ENCODE measurements around the gene PRR18. TPM values are rescaled to one million over a fixed set of nuclear protein-coding genes. Genes with fewer than 3 reads are reported as not detected.

PRR18 gene
- total RNA-seq, 2 experiments from 2014 or later: 0.11 TPM; not detected in 1

DNA sequence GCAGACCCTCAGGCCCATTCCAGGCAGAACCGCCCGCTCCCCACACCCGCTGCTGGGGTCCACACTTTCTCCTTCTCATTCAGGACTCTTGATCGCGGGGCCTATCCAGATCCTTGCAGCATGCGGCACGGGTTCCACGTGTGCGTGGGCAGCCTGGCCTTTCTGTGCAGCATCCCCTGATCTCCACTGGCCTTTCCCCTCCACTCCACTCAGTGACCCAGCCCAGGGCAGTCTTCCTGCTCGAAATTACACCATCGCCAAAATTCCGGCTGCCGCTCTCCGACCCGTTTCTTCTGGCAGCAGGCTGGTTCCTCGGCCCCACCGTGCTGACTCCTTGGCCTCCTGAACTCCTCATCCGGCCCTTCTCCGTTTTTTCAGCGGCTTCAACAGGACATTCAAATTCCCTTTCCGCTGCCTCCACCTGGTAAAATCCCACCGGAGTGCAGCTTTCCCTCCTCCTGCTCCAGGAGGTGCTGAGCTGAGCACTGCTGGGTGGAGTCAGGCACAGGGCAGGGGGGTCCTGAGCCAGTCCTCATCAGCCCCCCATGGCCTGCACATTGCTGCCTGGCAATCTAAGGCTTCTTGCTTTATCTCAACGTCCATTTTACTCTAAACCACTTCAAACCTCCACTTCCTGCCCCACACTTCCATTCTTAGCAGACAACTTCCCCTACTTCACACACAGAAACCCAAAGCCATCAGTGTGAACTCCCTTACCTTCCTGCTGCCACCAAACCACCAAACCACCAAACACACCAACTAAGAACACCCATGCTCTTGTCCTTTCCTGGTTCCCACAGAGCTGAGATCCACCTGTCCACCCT, 25.2 kb upstream of the PRR18 start:
- H3K27ac Mint-ChIP-seq: peak overlapping the region; percentile 55
- DNase-seq (peak; percentile 32), ATAC-seq (peak; percentile 85)
- ChIA-PET POLR2A (interaction anchor here (0.7 kb wide), 1 partner anchor 9 kb away, joined by 4 read pairs; the partner anchor contains the start of gene SFT2D1), CTCF (interaction anchor here (0.9 kb wide), 2 partner anchors 14 to 47 kb away, joined by 3 to 5 read pairs; no protein-coding TSS in a partner anchor)
- no peaks in the 10 kb centered on the region for H3K9me3 Mint-ChIP-seq (ENCODE audit: low read depth)
- H3K4me3 Mint-ChIP-seq: peak overlapping the region; percentile 15
- peaks cover 47% of the 10 kb centered on the region for H3K36me3 Mint-ChIP-seq (ENCODE audit: low read depth)
- no peaks in the 10 kb centered on the region for H3K27me3 Mint-ChIP-seq
- intact Hi-C loops (cut with DNase I, micrococcal nuclease): no loop called here
- peaks cover 55% of the 10 kb centered on the region for H3K4me1 Mint-ChIP-seq

- ATAC-seq (no peak), DNase-seq (no peak)
- H3K9me3 Mint-ChIP-seq (ENCODE audit: low read depth): no peaks in the 10 kb centered on the region
- CTCF ChIA-PET: interaction anchor here (0.5 kb wide), 1 partner anchor 657 kb away, joined by 3 read pairs; no protein-coding TSS in a partner anchor
- no peaks in the 10 kb centered on the region for H3K27me3 Mint-ChIP-seq
- no peak overlapping the region for H3K4me3 Mint-ChIP-seq
- H3K27ac Mint-ChIP-seq: no peak overlapping the region
- POLR2A ChIA-PET: no interaction called here
- H3K4me1 Mint-ChIP-seq: peaks cover 45% of the 10 kb centered on the region
- H3K36me3 Mint-ChIP-seq (ENCODE audit: low read depth): peaks cover 40% of the 10 kb centered on the region
- intact Hi-C loops (cut with DNase I, micrococcal nuclease): no loop called here
These were observed 23.6 kb upstream of the PRR18 start for GRCh38 chr6:166331503-166332415.

DNA sequence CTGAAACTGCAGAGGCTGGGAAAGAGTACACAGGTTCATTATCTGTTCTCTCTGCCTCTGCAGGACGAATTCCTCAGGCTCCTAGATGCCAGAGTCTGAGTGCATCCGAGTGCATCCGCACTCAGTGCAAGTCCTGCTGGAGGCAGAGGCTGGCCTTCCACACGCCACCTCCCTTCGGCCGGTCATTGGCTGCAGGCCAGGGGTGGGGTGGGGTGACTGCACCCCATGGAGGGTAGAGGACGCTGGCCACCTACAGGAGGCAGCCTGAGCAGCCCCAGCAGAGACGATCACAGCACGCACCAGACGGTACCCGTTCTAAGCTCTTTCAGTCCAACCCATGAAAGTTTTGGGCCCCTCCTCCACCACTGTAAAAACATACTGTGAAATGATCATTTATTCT, 22.4 kb upstream of the PRR18 start:
- Mint-ChIP-seq H3K27me3 (no peaks in the 10 kb centered on the region), H3K36me3 (ENCODE audit: low read depth) (peaks cover 36% of the 10 kb centered on the region), H3K9me3 (ENCODE audit: low read depth) (no peaks in the 10 kb centered on the region), H3K27ac (no peak overlapping the region), H3K4me1 (peaks cover 37% of the 10 kb centered on the region), H3K4me3 (no peak overlapping the region)
- no peak for ATAC-seq
- CTCF ChIA-PET: no interaction called here
- POLR2A ChIA-PET: no interaction called here
- no peak for DNase-seq
- intact Hi-C loops (cut with DNase I, micrococcal nuclease): no loop called here

DNA sequence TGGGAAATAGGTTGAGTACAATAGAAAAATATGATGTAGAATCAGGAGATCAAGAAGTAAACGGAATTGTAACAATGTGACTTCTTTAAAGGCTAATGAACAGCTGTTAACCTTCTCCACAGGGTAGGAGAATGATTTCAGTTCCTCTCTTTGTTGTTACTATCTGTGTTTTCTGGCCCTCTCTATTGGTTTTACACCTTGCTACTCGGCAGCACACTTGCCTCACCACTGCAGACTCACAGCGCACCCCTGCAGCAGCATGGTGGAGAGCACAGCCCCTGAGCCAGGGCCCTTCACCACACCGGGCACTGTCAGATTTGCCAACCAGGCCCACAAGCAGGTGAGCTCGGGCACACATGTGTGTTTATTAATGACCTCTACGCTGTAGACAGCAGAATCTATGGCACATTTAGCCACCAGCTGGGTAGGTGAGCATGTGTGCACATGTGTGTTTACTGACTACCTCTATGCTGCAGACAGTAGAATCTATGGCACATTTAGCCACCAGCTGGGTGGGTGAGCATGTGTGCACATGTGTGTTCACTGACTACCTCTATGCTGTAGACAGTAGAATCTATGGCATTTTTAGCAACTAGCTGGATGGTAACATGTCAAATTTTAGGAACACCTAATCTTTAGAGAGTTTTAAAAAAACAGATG, 17.3 kb upstream of the PRR18 start:
- CTCF ChIA-PET: interaction anchor here (0.7 to 0.9 kb wide), 2 partner anchors 12 kb away, joined by 3 to 4 read pairs; no protein-coding TSS in a partner anchor
- H3K36me3 Mint-ChIP-seq (ENCODE audit: low read depth): peaks cover 34% of the 10 kb centered on the region
- POLR2A ChIA-PET: no interaction called here
- H3K4me1 Mint-ChIP-seq: no peaks in the 10 kb centered on the region
- ATAC-seq: no peak
- no peak for DNase-seq
- intact Hi-C loops (cut with DNase I, micrococcal nuclease): no loop called here
- H3K27me3 Mint-ChIP-seq: no peaks in the 10 kb centered on the region
- H3K4me3 Mint-ChIP-seq: no peak overlapping the region
- H3K9me3 Mint-ChIP-seq (ENCODE audit: low read depth): no peaks in the 10 kb centered on the region
- no peak overlapping the region for H3K27ac Mint-ChIP-seq

GRCh38 chr6:166323395-166323794, 15.2 kb upstream of the PRR18 start:
- Mint-ChIP-seq H3K4me1 (no peaks in the 10 kb centered on the region), H3K9me3 (ENCODE audit: low read depth) (no peaks in the 10 kb centered on the region), H3K36me3 (ENCODE audit: low read depth) (peaks cover 28% of the 10 kb centered on the region), H3K27me3 (no peaks in the 10 kb centered on the region), H3K27ac (no peak overlapping the region), H3K4me3 (no peak overlapping the region)
- ChIA-PET CTCF (interaction anchor here (2.3 kb wide), 1 partner anchor 10 kb away, joined by 7 read pairs; no protein-coding TSS in a partner anchor), POLR2A (no interaction called here)
- intact Hi-C loops (cut with DNase I, micrococcal nuclease): no loop called here
- DNase-seq (no peak), ATAC-seq (no peak)

DNA sequence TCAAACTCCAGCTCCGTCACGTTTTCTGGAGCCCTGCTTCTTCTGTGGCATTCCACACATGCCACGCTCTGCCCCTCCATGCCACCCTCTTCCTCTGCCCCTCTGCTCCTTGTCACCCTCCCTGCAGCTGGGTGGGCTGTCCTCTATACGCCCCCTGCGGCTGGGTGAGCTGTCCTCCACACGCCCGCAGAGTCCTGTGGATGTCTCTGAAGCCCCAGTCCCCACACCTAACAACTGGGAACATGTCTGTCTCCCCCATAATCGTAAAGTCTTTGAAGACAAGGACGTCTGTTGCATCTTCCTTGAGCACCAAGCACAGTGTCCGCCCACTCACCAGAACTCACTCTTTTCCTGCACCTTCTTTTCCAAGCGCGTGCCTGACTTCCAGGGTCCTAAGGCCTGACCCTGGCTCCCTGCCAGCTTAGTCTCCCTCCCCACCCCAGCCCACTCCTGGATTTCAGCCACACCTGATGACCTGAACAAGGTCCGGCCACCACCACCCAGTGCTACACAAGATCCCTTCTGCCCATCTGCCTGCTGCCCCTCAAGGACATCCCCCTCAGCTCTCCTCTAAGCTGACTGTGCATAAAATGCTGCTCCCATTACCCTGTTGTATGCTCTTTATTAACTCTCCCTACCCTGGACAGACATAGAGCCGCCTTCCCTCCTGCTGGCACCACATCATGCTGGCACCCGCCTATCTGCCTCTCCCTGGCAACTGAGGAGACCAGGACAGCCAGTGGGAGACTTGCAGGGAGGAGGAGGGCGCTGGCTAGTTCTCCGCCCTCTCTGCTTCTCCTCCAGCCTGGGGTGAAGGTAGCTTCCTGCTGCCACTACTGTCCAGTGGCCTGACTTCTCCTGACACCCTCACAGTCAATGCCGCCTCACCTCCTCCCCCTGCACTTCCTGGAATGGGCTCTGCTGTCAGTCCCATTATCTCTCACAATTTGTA, 10.7 kb upstream of the PRR18 start:
- H3K27ac Mint-ChIP-seq: no peak overlapping the region
- no peaks in the 10 kb centered on the region for H3K9me3 Mint-ChIP-seq (ENCODE audit: low read depth)
- CTCF ChIA-PET: interaction anchor here (1.6 kb wide), 1 partner anchor 9 kb away, joined by 7 read pairs; no protein-coding TSS in a partner anchor
- H3K4me1 Mint-ChIP-seq: no peaks in the 10 kb centered on the region
- no peak for ATAC-seq
- intact Hi-C loops (cut with DNase I, micrococcal nuclease): loop anchor here in 1 of 2 experiments (10.0 kb wide), 1 partner anchor 306 kb away; the partner anchor contains the start of gene RPS6KA2
- no peaks in the 10 kb centered on the region for H3K27me3 Mint-ChIP-seq
- peaks cover 16% of the 10 kb centered on the region for H3K36me3 Mint-ChIP-seq (ENCODE audit: low read depth)
- no peak for DNase-seq
- POLR2A ChIA-PET: no interaction called here
- no peak overlapping the region for H3K4me3 Mint-ChIP-seq

GRCh38 chr6:166318227-166318626, 10.0 kb upstream of the PRR18 start:
- Mint-ChIP-seq H3K4me3 (no peak overlapping the region), H3K4me1 (no peaks in the 10 kb centered on the region), H3K9me3 (ENCODE audit: low read depth) (no peaks in the 10 kb centered on the region), H3K36me3 (ENCODE audit: low read depth) (peaks cover 13% of the 10 kb centered on the region), H3K27ac (no peak overlapping the region), H3K27me3 (no peaks in the 10 kb centered on the region)
- DNase-seq (no peak), ATAC-seq (no peak)
- POLR2A ChIA-PET: no interaction called here
- intact Hi-C loops (cut with DNase I, micrococcal nuclease): loop anchor here in 1 of 2 experiments (10.0 kb wide), 1 partner anchor 307 kb away; the partner anchor contains the start of gene RPS6KA2
- CTCF ChIA-PET: interaction anchor here (0.7 kb wide), 1 partner anchor 58 kb away, joined by 3 read pairs; no protein-coding TSS in a partner anchor

DNA sequence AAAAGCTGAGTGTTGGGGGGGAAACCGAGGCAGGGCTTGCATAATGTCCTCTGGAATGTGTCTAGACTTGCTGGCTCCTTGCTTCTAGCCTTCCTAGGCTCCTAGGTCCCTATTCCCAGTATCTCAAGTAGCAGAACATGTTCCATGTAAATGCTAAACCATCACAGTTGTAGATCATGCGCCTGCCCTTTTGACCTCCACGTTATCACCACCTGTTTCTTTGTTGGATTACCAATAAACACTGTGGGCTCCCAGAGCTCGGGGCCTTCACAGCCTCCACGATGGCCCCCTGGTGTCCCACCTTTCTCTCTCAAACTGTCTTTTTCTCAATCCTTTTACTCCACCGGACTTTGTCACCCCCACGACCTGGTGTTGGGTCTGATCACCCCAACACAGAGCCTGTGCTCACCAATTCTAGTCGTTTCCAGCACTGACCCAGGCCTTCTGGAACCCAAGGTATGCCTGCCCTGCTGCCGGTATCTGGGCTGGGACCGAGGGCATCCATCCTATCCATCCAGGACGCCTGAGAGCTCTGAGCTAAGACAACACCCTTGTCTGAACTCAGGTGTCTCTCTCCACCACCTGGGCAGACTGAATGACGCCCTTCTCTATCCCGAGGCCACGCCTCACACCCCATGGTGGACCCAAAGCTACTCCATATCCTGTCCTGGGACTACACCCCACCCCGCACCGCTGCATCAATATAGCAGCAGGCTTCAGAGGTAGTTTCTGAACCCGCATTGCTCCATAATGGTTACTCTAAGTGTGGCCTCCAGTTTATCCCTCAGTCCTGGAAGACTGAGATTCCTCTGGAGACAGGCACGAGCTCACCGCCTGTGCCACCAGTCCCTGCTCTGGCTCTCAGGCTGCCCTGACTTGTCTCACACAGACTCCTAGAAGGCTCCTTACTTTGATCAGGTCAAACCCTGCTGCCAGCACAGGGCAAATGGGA, 9.3 kb upstream of the PRR18 start:
- Mint-ChIP-seq H3K4me3 (no peak overlapping the region), H3K27ac (no peak overlapping the region), H3K4me1 (no peaks in the 10 kb centered on the region), H3K27me3 (no peaks in the 10 kb centered on the region), H3K36me3 (ENCODE audit: low read depth) (peaks cover 8% of the 10 kb centered on the region), H3K9me3 (ENCODE audit: low read depth) (no peaks in the 10 kb centered on the region)
- ChIA-PET CTCF (interaction anchor here (0.6 to 0.7 kb wide), 4 partner anchors 59 to 83 kb away, joined by 3 read pairs; no protein-coding TSS in a partner anchor), POLR2A (no interaction called here)
- intact Hi-C loops (cut with DNase I, micrococcal nuclease): loop anchor here in 1 of 2 experiments (10.0 kb wide), 1 partner anchor 307 kb away; the partner anchor contains the start of gene RPS6KA2
- no peak for ATAC-seq
- no peak for DNase-seq

- H3K36me3 Mint-ChIP-seq (ENCODE audit: low read depth): no peaks in the 10 kb centered on the region
- no peak overlapping the region for H3K27ac Mint-ChIP-seq
- H3K27me3 Mint-ChIP-seq: no peaks in the 10 kb centered on the region
- no peak for DNase-seq
- ATAC-seq: no peak
- H3K4me1 Mint-ChIP-seq: no peaks in the 10 kb centered on the region
- intact Hi-C loops (cut with DNase I, micrococcal nuclease): loop anchor here in 1 of 2 experiments (10.0 kb wide), 1 partner anchor 309 kb away; the partner anchor contains the start of gene RPS6KA2
- ChIA-PET CTCF (no interaction called here), POLR2A (no interaction called here)
- no peaks in the 10 kb centered on the region for H3K9me3 Mint-ChIP-seq (ENCODE audit: low read depth)
- no peak overlapping the region for H3K4me3 Mint-ChIP-seq
These were observed 7.2 kb upstream of the PRR18 start for GRCh38 chr6:166315436-166315835.

All from activated CD4-positive, alpha-beta T cell treated with anti-CD3 and anti-CD28 coated beads for 36 hours (primary cell).